GM19328 (cell line): ENCODE data around the gene PHF21B.
"Not testable (repeated sequence)": the region's sequence is repeated elsewhere in the genome, so short reads cannot be mapped to it uniquely, and the experiment has no call there.

Source experiments
- ATAC-seq: cut with Tn5 transposase; IDR thresholded peaks from one replicate; pipeline ENCODE4 v1.9.1; 2021; ENCODE audit warnings: mild to moderate bottlenecking, moderate library complexity; ENCODE audit not compliant: unreplicated experiment

The PHF21B gene

DNA sequence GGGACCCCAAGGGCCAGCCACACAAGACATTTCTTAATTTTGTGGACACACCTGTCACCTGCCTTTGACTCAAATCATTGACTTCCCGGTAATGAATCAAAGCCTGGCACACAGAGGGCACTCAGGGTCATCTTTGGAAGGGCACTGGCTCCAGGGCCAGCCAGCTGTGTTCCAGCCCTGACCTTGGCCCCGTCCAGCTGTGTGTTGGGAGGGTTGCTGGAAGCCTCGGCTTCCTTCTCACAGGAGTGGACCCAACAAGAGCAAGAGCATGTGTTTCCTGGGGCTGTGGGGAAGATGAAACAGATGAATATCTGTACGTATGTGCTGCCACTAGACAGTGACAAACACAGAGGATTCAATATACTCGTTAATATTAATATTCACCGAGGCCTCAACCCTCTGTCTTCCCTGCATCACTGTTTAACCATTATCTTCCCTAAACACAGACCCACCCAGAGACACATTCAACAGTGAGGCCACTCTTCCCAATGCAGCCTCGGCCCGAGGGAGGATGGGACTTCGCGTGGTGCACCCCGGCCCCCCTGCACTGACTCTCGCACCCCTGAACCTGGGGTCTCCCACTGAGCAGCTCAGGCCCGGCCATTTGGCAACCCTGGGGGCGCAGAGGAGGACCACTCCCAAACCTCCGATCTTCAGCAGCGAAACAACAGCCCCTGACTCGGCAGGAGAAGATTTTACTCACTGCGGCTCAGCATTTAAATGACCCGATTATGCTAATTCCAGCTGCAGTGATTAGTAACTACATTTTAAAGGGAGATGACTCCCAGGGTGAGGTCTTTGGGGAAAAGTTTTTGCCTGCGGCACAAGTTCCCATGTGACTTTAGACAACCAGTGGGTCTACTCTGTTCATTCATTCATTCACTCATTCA is 45.7 kb downstream of the PHF21B start:
- ATAC-seq = no peak

- no peak for ATAC-seq
Observed at GRCh38 chr22:44962741-44963454, 46.9 kb downstream of the PHF21B start.

DNA sequence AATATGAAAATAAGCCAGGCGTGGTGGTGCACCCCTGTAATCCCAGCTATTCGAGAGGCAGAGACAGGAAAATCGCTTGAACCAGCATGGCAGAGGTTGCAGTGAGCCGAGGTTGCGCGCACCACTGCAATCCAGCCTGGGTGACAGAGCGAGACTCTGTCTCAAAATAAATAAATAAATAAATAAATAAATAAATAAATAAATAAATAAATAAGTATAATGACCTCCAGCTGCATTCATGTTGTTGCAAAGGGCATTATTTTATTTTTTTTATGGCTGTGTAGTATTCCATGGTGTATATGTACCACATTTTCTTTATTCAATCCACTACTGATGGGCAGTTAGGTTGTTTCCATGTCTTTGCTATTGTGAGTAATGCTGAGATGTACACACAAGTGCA is 48.1 kb downstream of the PHF21B start:
- not testable (repeated sequence) for ATAC-seq

DNA sequence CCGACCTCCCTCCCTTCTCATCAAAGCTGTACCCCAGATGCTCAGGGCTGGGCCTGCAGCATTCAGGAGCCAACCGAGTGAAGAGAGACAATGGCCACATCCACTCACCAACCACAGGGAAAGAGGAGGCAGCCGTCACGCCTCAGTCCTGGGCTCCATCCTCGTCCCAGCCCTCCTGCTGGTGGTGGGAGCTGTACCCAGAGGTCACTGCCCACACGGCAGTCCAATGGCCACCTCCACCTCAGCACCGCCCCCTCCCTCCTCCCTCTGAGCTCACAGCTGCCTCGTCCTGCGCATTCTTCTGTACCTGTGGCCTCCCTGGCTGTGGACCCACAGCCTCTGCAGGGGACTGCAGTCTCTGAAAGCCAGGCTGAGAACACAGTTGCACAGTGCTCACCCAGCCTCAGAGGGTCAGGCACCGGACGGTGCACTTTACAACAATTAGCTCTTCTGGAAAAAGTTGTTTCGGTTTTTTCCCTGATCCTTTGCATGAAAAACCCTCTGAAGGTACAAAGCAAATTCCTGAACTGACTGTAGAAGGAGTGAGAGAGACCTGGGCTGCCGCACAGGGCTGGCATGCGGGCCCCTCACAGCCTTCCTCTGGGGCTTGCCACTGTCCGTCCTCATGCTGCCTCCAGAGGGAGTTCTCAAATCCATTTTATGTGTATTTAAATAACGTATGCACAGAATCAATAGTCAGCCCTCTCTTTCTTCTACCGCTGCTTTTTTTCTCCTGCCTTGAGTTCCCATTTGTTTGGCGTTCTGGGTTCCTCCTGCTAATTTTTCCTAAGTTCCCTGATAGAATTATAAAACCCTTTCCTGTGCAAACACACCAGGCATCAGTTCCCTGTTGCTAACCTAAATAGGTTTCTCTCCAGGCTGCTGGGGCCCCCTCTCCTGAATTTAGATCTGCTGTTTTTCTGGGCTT is 52.7 kb downstream of the PHF21B start:
- ATAC-seq = no peak

DNA sequence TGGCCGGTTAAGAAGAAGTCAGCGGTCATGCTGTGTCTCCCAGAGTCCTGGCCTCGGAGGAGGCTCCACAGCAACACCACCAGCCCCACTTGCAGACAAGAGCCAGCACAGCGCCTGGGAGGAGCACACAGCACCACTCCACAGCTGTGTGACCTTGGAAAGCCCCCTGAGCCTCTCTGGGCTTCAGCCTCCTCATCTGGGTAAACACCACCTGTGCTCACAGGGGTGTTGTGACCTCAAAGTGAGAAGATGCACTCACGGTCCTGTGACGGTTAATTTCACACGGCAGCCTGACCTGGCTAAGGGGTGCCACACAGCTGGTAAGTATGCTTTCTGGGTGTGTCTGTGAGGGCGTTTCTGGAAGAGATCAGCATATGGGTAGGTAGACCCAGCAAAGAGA is 54.7 kb downstream of the PHF21B start:
- ATAC-seq = no peak

GRCh38 chr22:44954149-44954548 is 55.7 kb downstream of the PHF21B start:
- ATAC-seq = no peak

GRCh38 chr22:44952863-44953746 is 56.7 kb downstream of the PHF21B start:
- ATAC-seq = no peak

DNA sequence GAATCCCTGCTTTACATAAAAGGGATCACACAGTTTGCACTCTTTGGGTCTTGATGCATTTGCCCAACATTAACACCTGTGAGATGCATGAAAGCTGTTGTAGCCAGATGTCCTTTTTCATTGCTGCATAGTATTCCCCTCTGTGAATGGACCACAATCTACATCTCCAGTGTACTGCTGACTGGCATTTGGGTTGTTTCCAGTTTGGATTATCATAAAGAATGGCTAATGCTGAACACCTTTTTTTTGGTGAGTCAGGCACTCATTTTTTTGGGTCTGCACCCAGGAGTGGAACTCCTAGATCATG is 58.3 kb downstream of the PHF21B start:
- ATAC-seq = no peak

GRCh38 chr22:44950806-44951509 is 58.8 kb downstream of the PHF21B start:
- ATAC-seq = no peak

DNA sequence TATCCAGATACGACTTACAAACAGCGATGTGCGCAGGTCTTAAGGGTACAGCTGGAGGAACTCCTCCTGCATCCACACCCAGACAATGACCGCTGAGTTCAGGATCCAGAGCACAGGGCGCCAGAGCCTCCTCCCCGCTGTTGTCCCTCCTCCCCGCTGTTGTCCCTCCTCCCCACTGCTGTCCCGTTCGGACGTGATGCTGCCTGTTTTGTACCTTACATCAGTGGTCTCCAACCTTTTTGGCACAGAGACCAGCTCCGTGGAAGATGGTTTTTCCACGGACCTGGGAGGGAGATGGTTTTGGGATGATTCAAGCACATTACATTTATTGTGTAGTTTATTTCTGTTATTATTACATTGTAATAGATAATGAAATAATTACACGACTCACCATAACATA is 62.0 kb downstream of the PHF21B start:
- no peak for ATAC-seq

DNA sequence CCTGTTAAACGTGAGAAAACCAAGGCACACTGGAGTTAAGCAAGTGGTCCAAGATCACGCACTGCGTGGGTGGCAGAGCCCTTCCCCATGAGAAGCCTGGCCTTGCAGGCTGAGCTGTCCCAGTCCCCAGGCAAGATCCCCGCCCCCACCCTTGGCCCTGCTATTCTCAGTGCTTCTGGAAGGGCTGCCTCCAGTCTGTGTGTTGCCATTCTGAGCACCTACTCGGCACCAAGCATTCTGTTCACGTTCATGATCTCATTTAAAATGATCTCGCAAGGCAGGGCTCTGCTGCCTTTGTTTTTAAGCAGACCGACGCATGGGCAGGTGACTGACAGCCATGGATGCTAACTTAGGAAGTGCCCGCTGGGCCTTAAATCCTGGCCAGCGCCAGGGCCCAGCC is 62.8 kb downstream of the PHF21B start:
- no peak for ATAC-seq

GRCh38 chr22:44944883-44945601 is 64.8 kb downstream of the PHF21B start:
- no peak for ATAC-seq

GRCh38 chr22:44943701-44944324 is 66.0 kb downstream of the PHF21B start:
- no peak for ATAC-seq

DNA sequence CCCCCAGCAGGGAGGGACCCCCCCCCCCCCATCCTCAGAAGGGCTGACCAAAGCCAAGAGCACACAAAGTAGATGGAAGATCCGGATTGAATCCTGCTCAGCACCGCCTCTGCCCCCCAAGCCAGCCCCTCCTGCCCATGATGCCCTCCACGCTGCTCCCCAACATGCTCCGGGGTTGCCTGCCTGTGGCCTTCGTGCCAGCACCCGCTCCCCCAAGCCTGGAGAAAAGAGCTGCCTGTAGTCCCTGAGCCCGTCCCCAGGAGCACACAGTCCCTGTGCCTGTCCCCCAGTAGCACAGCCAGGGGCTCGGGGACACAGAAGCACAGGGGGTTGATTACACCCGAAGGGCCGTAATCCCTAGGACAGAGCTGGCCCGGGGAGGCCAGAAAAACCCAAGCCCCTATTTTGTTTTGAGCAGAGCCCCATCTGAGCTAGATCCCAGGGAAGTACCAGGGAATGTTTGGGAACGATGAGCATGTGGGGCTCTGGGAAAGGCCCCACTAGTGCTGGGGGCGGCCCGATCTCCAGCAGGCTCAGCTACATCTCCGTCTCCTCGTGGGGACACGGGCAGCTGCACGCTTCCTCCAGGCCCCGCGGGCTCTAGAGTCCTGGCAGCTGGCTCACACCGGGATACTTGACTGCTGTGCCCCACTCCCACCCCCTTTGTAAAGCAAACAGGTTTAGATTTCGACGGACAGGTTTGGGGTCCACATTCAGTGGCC is 66.7 kb downstream of the PHF21B start:
- ATAC-seq = no peak

- ATAC-seq = no peak
Observed at GRCh38 chr22:44942056-44942455, 67.7 kb downstream of the PHF21B start.

GRCh38 chr22:44941207-44941606 is 68.6 kb downstream of the PHF21B start:
- no peak for ATAC-seq

DNA sequence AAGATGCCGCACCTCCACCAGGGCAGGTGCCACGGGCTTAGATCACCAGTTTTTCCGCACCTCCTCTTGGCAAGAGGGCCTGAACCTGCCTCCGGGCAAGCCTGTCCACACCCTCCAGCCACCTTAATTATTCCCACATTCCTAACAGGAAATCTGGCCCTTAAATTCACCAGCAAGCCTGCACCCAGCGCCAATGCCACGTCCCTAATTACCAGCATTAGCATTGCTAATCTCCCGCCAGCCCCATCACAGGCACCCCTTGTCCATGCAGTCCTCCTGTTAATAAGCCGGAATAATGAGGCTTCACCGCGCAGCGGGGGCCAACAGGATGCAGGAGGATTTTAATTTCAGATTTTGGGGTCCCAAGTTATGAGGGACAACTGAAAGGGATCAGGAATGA is 69.7 kb downstream of the PHF21B start:
- ATAC-seq = no peak

DNA sequence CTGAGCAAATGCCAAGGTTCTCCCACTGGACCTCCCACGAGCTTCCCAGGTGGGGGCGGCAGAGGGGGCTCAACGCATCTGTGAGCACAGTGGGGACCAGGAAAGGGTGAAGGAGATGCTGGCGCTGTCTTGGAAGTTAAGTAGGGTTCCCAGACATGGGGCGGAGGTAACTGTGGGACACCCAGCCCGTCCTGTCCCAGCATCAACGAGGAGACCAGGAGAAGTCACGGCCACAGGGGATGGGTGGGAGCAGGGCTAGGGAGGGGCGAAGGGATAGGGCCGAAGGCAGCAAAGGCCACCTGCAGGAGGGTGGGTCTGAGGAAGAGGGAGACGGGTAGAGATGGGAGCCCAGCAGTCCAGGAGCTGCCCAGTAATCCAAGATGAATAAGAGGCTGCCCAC is 70.4 kb downstream of the PHF21B start:
- no peak for ATAC-seq
